ENCODE data around the gene TNRC18.

DNA sequence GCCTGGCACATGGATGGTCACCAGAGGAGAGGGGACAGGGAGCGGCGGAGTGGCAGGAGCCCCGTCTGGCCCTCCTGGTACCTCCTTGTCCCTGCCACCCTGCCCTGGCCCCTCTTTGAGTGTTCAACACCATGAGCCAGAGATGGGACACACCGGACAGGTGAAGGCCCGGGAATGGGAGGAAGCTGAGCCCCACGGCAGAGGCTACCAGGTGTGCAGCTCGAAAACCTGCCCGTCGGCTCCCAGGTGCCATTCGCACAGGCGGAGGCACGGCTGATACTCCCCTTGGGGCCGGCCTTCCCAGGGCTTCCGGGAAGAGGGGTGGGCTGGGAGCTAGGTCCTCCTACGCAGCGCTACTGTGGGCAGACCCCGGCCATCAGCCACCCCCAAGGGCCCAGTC is 44.1 kb downstream of the TNRC18 start:
- TF ChIP-seq, protein P1, sequence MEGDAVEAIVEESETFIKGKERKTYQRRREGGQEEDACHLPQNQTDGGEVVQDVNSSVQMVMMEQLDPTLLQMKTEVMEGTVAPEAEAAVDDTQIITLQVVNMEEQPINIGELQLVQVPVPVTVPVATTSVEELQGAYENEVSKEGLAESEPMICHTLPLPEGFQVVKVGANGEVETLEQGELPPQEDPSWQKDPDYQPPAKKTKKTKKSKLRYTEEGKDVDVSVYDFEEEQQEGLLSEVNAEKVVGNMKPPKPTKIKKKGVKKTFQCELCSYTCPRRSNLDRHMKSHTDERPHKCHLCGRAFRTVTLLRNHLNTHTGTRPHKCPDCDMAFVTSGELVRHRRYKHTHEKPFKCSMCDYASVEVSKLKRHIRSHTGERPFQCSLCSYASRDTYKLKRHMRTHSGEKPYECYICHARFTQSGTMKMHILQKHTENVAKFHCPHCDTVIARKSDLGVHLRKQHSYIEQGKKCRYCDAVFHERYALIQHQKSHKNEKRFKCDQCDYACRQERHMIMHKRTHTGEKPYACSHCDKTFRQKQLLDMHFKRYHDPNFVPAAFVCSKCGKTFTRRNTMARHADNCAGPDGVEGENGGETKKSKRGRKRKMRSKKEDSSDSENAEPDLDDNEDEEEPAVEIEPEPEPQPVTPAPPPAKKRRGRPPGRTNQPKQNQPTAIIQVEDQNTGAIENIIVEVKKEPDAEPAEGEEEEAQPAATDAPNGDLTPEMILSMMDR (conservative IDR thresholded peaks at IDR 0.05; ENCODE audit: low read length), result no peak
- TF ChIP-seq EZH2phosphoT487 (IDR thresholded peaks at IDR 0.05; ENCODE audit: borderline replicate concordance, low read depth, low read length), result no peak
